Measurements from ENCODE around the gene NUP93. TPM values are rescaled to one million over a fixed set of nuclear protein-coding genes. Genes with fewer than 3 reads are reported as not detected.
"Not testable (repeated sequence)": the region's sequence is repeated elsewhere in the genome, so short reads cannot be mapped to it uniquely, and the experiment has no call there.

NUP93 gene
- total RNA-seq, 2 donors from 2014 or later = 124 to 128 TPM

- H3K36me3 Mint-ChIP-seq; H3K27ac Mint-ChIP-seq; DNase-seq (ENCODE audit: low spot score in 2 of 2); H3K9me3 Mint-ChIP-seq; ATAC-seq: not testable (repeated sequence)
Observed at GRCh38 chr16:56811602-56812001, 81.7 kb downstream of the NUP93 start.

- Mint-ChIP-seq H3K9me3 (no peaks in the 10 kb centered on the region), H3K36me3 (no peaks in the 10 kb centered on the region), H3K27ac (no peak overlapping the region)
- DNase-seq (ENCODE audit: low spot score in 2 of 2) (no peak), ATAC-seq (no peak)
Observed at GRCh38 chr16:56812884-56813283, 83.0 kb downstream of the NUP93 start.

DNA sequence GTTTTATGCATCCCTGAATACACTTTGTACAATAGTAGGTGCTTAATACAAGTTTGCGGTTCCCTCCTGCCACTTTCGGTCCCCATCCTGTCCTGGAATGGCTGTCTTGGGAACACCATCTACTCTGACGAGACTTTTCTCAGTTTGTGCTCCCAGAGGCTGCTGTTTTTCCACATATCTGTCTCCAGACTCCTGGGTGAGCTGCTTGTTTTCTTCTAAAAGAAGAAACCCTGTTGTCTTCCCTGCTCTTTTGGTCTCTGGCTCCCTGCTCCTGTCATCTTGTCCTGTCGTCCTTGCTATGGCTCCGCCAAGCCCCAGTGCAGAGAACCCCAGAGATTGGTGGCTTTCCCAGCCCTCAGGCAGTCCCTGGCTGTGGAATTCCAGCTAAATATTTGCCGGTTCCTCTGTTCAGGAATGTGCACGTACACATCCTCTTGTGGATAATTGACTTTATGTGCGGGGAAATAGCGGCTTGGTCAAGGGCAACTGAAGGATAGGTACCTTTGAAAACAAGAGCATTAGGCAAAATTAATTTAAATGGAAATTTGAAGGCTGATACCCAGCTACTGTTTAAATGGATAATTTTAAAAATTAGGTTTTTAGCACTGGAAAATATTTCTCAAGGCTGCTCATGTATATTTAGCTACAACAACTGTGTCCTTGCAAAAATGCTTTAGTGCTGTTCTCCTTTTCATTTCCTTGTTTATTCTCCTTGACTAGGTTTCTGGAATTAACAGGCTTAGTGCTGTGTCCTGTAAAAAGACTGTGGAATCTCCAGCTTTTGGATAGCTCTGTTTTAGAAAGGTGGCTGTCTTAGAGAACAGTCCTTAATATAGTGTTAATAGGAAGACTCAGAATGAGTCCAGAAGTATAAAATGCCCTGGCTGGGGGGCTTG, 84.9 kb downstream of the NUP93 start:
- no peak for ATAC-seq

GRCh38 chr16:56815721-56816120, 85.8 kb downstream of the NUP93 start:
- Mint-ChIP-seq H3K27ac (no peak overlapping the region), H3K36me3 (no peaks in the 10 kb centered on the region), H3K9me3 (no peaks in the 10 kb centered on the region)
- ATAC-seq = no peak
- DNase-seq (ENCODE audit: low spot score in 2 of 2) = no peak

More for the DNA sequence above, 84.9 kb downstream of the NUP93 start:
- Mint-ChIP-seq H3K36me3 (no peaks in the 10 kb centered on the region), H3K27ac (no peak overlapping the region), H3K9me3 (no peaks in the 10 kb centered on the region)
- DNase-seq (ENCODE audit: low spot score in 2 of 2) = no peak

DNA sequence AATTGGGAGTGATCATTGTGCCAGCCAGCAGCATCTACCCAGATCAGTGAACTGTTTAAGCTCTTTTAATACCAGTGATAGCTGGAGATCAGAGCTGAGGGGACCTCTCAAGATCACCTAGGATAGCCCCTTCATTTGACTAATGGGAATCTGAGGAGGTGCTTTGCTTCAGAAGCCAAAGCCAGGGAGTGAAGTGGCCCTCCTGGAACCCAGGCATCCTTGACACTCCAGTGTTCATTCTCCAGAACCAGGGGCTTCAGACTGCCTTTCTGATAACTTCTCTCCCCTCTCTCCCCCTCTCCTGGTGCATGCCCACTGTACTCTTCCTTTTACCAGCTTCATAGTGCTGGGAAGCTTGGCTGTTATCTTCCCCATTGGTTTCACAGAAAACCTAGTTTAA, 87.1 kb downstream of the NUP93 start:
- Mint-ChIP-seq H3K27ac (no peak overlapping the region), H3K9me3 (no peaks in the 10 kb centered on the region), H3K36me3 (no peaks in the 10 kb centered on the region)
- ATAC-seq = no peak
- DNase-seq (ENCODE audit: low spot score in 2 of 2) = no peak

DNA sequence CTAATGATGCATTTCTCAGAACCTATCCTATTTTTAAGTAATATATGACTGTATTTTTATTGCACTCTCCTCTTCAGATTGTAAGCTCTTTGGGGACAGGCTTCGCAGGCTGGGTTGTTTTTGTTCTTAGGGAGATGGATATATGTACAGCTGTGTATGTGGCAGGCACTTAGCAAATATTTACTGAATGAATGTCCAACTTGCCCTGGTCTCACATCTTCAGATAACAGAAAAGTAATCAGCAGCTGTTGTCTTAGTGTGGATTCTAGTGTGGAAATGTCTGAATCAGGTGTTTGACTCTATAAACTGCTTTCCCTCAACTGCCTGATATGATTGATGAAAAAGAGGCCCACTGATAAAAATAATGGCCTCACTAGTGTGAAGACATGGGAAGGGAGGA, 88.0 kb downstream of the NUP93 start:
- Mint-ChIP-seq H3K27ac (no peak overlapping the region), H3K36me3 (no peaks in the 10 kb centered on the region), H3K9me3 (no peaks in the 10 kb centered on the region)
- DNase-seq (ENCODE audit: low spot score in 2 of 2) = no peak
- no peak for ATAC-seq

GRCh38 chr16:56823081-56823733, 93.3 kb downstream of the NUP93 start:
- DNase-seq (ENCODE audit: low spot score in 2 of 2) = no peak
- no peak for ATAC-seq
- no peaks in the 10 kb centered on the region for H3K36me3 Mint-ChIP-seq
- no peak overlapping the region for H3K27ac Mint-ChIP-seq
- no peaks in the 10 kb centered on the region for H3K9me3 Mint-ChIP-seq

DNA sequence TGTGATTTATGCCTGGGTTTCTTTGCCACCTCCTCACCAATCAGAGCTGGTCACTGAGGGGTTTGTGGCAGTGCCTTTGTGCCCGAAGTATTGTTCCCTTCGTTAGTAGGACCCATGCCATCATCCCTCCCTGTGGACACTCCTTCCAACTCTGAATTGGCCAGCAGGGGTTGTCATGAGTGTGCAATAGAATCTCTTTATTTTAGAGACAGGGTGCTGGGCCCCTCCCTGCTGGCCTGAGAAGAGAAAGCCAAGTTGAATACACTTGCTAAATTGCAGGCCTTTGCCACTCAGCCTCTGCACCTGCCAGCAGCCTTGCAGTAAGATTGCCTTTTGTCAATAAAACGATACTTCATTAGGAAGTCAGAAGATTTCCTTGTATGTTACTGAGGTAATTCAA, 94.4 kb downstream of the NUP93 start:
- Mint-ChIP-seq H3K9me3 (no peaks in the 10 kb centered on the region), H3K36me3 (peaks cover 0 to 6% of the 10 kb centered on the region in 2 donors), H3K27ac (peak overlapping the region in 1 of 2 donors; percentile 55)
- no peak for ATAC-seq
- DNase-seq (ENCODE audit: low spot score in 2 of 2) = no peak

DNA sequence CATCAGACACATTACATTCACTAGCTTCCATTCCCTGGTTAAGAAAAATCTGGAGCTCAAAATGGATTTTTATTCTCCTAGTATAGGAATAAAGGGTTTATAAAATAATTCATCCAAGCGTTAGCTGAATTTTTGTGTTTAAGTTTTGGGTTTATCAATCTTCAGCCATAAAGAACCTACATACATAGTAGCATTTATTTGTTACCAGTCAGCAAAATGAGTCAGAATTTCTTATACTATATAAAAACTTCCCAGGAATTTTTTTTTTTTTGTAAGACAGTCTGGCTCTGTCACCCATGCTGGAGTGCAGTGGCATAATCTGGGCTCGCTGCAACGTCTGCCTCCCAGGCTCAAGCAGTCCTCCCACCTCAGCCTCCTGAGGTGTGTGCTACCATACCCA, 94.9 kb downstream of the NUP93 start:
- Mint-ChIP-seq H3K9me3 (no peaks in the 10 kb centered on the region), H3K36me3 (peaks cover 0 to 7% of the 10 kb centered on the region in 2 donors), H3K27ac (no peak overlapping the region)
- no peak for ATAC-seq
- no peak for DNase-seq (ENCODE audit: low spot score in 2 of 2)

- Mint-ChIP-seq H3K27ac (no peak overlapping the region), H3K9me3 (no peaks in the 10 kb centered on the region), H3K36me3 (peaks cover 0 to 7% of the 10 kb centered on the region in 2 donors)
- ATAC-seq = no peak
- no peak for DNase-seq (ENCODE audit: low spot score in 2 of 2)
Observed at GRCh38 chr16:56825826-56826225, 95.9 kb downstream of the NUP93 start.

- Mint-ChIP-seq H3K27ac (no peak overlapping the region), H3K9me3 (no peaks in the 10 kb centered on the region), H3K36me3 (peaks cover 10 to 16% of the 10 kb centered on the region in 2 donors)
- ATAC-seq = no peak
- no peak for DNase-seq (ENCODE audit: low spot score in 2 of 2)
Observed at GRCh38 chr16:56828647-56829046, 98.7 kb downstream of the NUP93 start.

GRCh38 chr16:56830669-56831068, 100.7 kb downstream of the NUP93 start:
- H3K36me3 Mint-ChIP-seq = peaks cover 10 to 16% of the 10 kb centered on the region in 2 donors
- no peaks in the 10 kb centered on the region for H3K9me3 Mint-ChIP-seq
- H3K27ac Mint-ChIP-seq = peak overlapping the region in 1 of 2 donors; percentile 3
- ATAC-seq (no peak), DNase-seq (ENCODE audit: low spot score in 2 of 2) (no peak)

GRCh38 chr16:56832768-56833167, 102.8 kb downstream of the NUP93 start:
- H3K36me3 Mint-ChIP-seq = peaks cover 10 to 16% of the 10 kb centered on the region in 2 donors
- no peak for DNase-seq (ENCODE audit: low spot score in 2 of 2)
- no peaks in the 10 kb centered on the region for H3K9me3 Mint-ChIP-seq
- peak overlapping the region; percentile 43 to 89 for H3K27ac Mint-ChIP-seq
- ATAC-seq = peak; percentile 41 to 96

- DNase-seq (ENCODE audit: low spot score in 2 of 2) (no peak), ATAC-seq (no peak)
- Mint-ChIP-seq H3K9me3 (no peaks in the 10 kb centered on the region), H3K27ac (peak overlapping the region; percentile 43 to 89), H3K36me3 (peaks cover 10 to 16% of the 10 kb centered on the region in 2 donors)
Observed at GRCh38 chr16:56833243-56833970, 103.5 kb downstream of the NUP93 start.

GRCh38 chr16:56835320-56835719, 105.4 kb downstream of the NUP93 start:
- peak in 1 of 2 donors; percentile 26 for DNase-seq (ENCODE audit: low spot score in 2 of 2)
- H3K36me3 Mint-ChIP-seq = peaks cover 9 to 10% of the 10 kb centered on the region in 2 donors
- no peak for ATAC-seq
- no peaks in the 10 kb centered on the region for H3K9me3 Mint-ChIP-seq
- peak overlapping the region in 1 of 2 donors; percentile 20 for H3K27ac Mint-ChIP-seq

GRCh38 chr16:56836410-56837230, 106.7 kb downstream of the NUP93 start:
- ATAC-seq = no peak
- DNase-seq (ENCODE audit: low spot score in 2 of 2) = peak in 1 of 2 donors; percentile 14
- peak overlapping the region in 1 of 2 donors; percentile 81 for H3K27ac Mint-ChIP-seq

More at GRCh38 chr16:56836410-56837230, 106.7 kb downstream of the NUP93 start:
- peaks cover 9 to 11% of the 10 kb centered on the region in 2 donors for H3K36me3 Mint-ChIP-seq
- no peaks in the 10 kb centered on the region for H3K9me3 Mint-ChIP-seq
